Smooth muscle cell (in vitro differentiated cells): ENCODE results near the gene SEMA3A. TPM values are rescaled to one million over a fixed set of nuclear protein-coding genes. Genes with fewer than 3 reads are reported as not detected.

Source experiments
- DNase-seq: peaks from one replicate; lab custom pipeline; 2025; ENCODE audit not compliant: unreplicated experiment; lab: John Stamatoyannopoulos, UW
- H2AFZ ChIP-seq: fragments of 200-600 bp; sonication (generic); 2 replicates; pipeline ENCODE4 v1.6.0; 2016; ENCODE audit warnings: antibody characterized with exemption, low read depth, mild to moderate bottlenecking
- H3F3A ChIP-seq: fragments of 200-600 bp; sonication (generic); 2 replicates; pipeline ENCODE4 v1.6.0; 2017; ENCODE audit warnings: antibody characterized with exemption, low read depth
- H3K27ac ChIP-seq: fragments of 200-600 bp; sonication (generic); 2 replicates; pipeline ENCODE4 v1.5.1; 2016; ENCODE audit warnings: low read depth, mild to moderate bottlenecking
- H3K27me3 ChIP-seq: fragments of 200-600 bp; sonication (generic); 2 replicates; pipeline ENCODE4 v1.6.1; 2016; ENCODE audit warnings: low read depth, mild to moderate bottlenecking
- H3K36me3 ChIP-seq: fragments of 200-600 bp; sonication (generic); 2 replicates; pipeline ENCODE4 v1.5.1; 2016; ENCODE audit warnings: low read depth
- H3K4me1 ChIP-seq: fragments of 200-600 bp; sonication (generic); 2 replicates; pipeline ENCODE4 v1.5.1; 2016; ENCODE audit warnings: low read depth
- H3K4me2 ChIP-seq: fragments of 200-600 bp; sonication (generic); 2 replicates; pipeline ENCODE4 v1.6.0; 2016; ENCODE audit warnings: mild to moderate bottlenecking
- H3K4me3 ChIP-seq: fragments of 200-600 bp; sonication (generic); 2 replicates; pipeline ENCODE4 v1.5.1; 2016; ENCODE audit warnings: mild to moderate bottlenecking
- H3K79me2 ChIP-seq: fragments of 200-600 bp; sonication (generic); 2 replicates; pipeline ENCODE4 v1.6.0; 2016; ENCODE audit warnings: low read depth, mild to moderate bottlenecking
- H3K9ac ChIP-seq: fragments of 200-600 bp; sonication (generic); 2 replicates; pipeline ENCODE4 v1.6.0; 2016; ENCODE audit warnings: low read depth
- H3K9me3 ChIP-seq: fragments of 200-600 bp; sonication (generic); replicated peaks from 2 replicates; pipeline ENCODE4 v1.5.1; 2016; ENCODE audit warnings: low read depth
- H4K20me1 ChIP-seq: fragments of 200-600 bp; sonication (generic); 2 replicates; pipeline ENCODE4 v1.6.0; 2016; ENCODE audit warnings: low read depth
- CTCF ChIP-seq: fragments of 200-600 bp; sonication (generic); IDR thresholded peaks from 2 replicates; pipeline ENCODE4 v1.5.1; 2017; ENCODE audit warnings: borderline replicate concordance, mild to moderate bottlenecking, antibody characterized with exemption; ENCODE audit not compliant: insufficient read depth, poor library complexity, severe bottlenecking
- WGBS: methylation state at CpG from one replicate; pipeline ENCODE4 v1.1.7; 2016; ENCODE audit warnings: low lambda C conversion rate; 5-methylcytosine and 5-hydroxymethylcytosine counted together
- polyA plus RNA-seq: library from polyadenylated mRNA; unstranded; fragments of >200 nt; fragmentation: Nextera tagmentation; extraction: Ambion mirVana; gene quantifications from 2 replicates; pipeline ENCODE4 v1.2.1, GENCODE V29; 2016
- total RNA-seq: library from RNA; depleted of rRNA; stranded (reverse); fragments of >200 nt; gene quantifications from 2 replicates; pipeline ENCODE4 v1.2.3, GENCODE V29; 2014

SEMA3A gene
- total and polyA plus RNA-seq, 2 experiments from 2014 or later: 8.3 to 34.6 TPM

GRCh38 chr7:83984591-83984990 lies 210.0 kb downstream of the SEMA3A start:
- Histone ChIP-seq H3K9me3 (no peaks in the 10 kb centered on the region), H3K79me2 (no peaks in the 10 kb centered on the region), H3K36me3 (no peaks in the 10 kb centered on the region), H3K4me1 (peaks cover 3% of the 10 kb centered on the region), H3K4me3 (no peak overlapping the region), H3K9ac (no peak overlapping the region), H3K4me2 (no peak overlapping the region), H3K27me3 (no peaks in the 10 kb centered on the region), H4K20me1 (no peaks in the 10 kb centered on the region), H2AFZ (no peak overlapping the region), H3F3A (no peaks in the 10 kb centered on the region), H3K27ac (no peak overlapping the region)
- TF ChIP-seq CTCF: no peak
- no peak for DNase-seq

GRCh38 chr7:83984076-83984475 lies 210.5 kb downstream of the SEMA3A start:
- no peak overlapping the region for H3K4me2 ChIP-seq
- no peak for TF ChIP-seq CTCF
- no peak overlapping the region for H2AFZ ChIP-seq
- H3K36me3 ChIP-seq: no peaks in the 10 kb centered on the region
- H4K20me1 ChIP-seq: no peaks in the 10 kb centered on the region
- 78% methylated on average over 4 of the region's 4 CpGs for WGBS
- H3K27me3 ChIP-seq: no peaks in the 10 kb centered on the region
- H3K27ac ChIP-seq: no peak overlapping the region
- no peak overlapping the region for H3K9ac ChIP-seq
- H3K4me1 ChIP-seq: peaks cover 3% of the 10 kb centered on the region
- H3F3A ChIP-seq: no peaks in the 10 kb centered on the region
- H3K4me3 ChIP-seq: no peak overlapping the region
- no peaks in the 10 kb centered on the region for H3K79me2 ChIP-seq
- DNase-seq: no peak
- H3K9me3 ChIP-seq: no peaks in the 10 kb centered on the region

GRCh38 chr7:83983606-83984005 lies 211.0 kb downstream of the SEMA3A start:
- 97% methylated on average over 1 of the region's 1 CpG for WGBS
- no peak overlapping the region for H3K4me2 ChIP-seq
- H3K4me3 ChIP-seq: no peak overlapping the region
- no peaks in the 10 kb centered on the region for H3K79me2 ChIP-seq
- no peak for DNase-seq
- H2AFZ ChIP-seq: no peak overlapping the region
- no peaks in the 10 kb centered on the region for H3F3A ChIP-seq
- no peaks in the 10 kb centered on the region for H3K27me3 ChIP-seq
- no peak overlapping the region for H3K27ac ChIP-seq
- H3K9ac ChIP-seq: no peak overlapping the region
- no peaks in the 10 kb centered on the region for H4K20me1 ChIP-seq
- no peaks in the 10 kb centered on the region for H3K9me3 ChIP-seq
- TF ChIP-seq CTCF: no peak
- peaks cover 3% of the 10 kb centered on the region for H3K4me1 ChIP-seq
- H3K36me3 ChIP-seq: no peaks in the 10 kb centered on the region

- Histone ChIP-seq H2AFZ (no peak overlapping the region), H3K9ac (no peak overlapping the region), H3K4me2 (no peak overlapping the region)
Observed at GRCh38 chr7:83976302-83976701, 218.3 kb downstream of the SEMA3A start.

More at GRCh38 chr7:83976302-83976701, 218.3 kb downstream of the SEMA3A start:
- Histone ChIP-seq H3F3A (no peaks in the 10 kb centered on the region), H3K36me3 (no peaks in the 10 kb centered on the region), H3K4me3 (no peak overlapping the region), H3K4me1 (no peaks in the 10 kb centered on the region), H4K20me1 (no peaks in the 10 kb centered on the region), H3K79me2 (no peaks in the 10 kb centered on the region), H3K9me3 (no peaks in the 10 kb centered on the region), H3K27me3 (no peaks in the 10 kb centered on the region), H3K27ac (no peak overlapping the region)
- peak; percentile 78 for TF ChIP-seq CTCF
- no peak for DNase-seq
